Measurements from ENCODE around the gene GMNC.

The GMNC gene

DNA sequence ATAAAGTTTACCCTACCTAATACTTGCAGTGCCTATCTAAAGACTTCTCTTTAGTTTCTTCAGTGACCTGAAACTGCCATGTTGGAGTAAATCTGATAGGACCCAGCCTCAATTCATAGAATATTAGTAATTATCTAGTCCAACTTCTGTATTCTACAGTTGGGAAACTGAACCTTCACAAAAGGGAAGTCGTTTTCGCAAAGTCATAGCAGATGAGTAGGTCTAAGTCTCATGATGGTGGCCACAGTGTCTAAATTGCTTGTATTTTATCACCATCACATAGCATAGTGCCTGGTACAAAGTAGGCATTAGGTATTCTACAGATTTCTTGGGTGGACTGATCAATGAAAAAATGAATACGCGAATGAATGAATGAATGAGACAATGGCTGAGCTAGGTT, 8.4 kb downstream of the GMNC start:
- intact Hi-C loops (cut with DNase I), result no loop called here
- no peak for DNase-seq

- intact Hi-C loops (cut with DNase I), result no loop called here
- no peak for DNase-seq
Observed at GRCh38 chr3:190853464-190853863, 9.0 kb downstream of the GMNC start.

DNA sequence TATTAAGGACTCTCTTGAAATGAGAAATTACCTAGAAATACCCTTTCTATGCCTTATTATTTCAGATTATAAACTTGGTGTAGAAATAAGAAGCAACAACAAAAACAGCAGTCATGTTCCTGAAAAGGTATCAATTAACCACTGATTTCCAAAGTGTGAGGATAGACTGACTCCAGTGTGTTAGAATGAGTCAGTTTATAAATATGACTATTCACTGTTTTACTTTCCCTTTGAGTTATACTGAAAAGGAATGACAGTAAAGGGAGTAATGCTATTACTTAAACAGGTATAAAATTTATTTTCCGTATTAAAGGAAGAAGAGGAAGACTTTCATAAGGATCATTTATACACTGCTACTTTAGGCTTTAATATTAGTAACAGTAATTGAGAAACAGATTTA, 12.9 kb downstream of the GMNC start:
- DNase-seq, result no peak
- intact Hi-C loops (cut with DNase I), result no loop called here

- DNase-seq, result no peak
- intact Hi-C loops (cut with DNase I), result no loop called here
Observed at GRCh38 chr3:190848870-190849269, 13.6 kb downstream of the GMNC start.

GRCh38 chr3:190847436-190847835, 15.1 kb downstream of the GMNC start:
- intact Hi-C loops (cut with DNase I), result no loop called here
- DNase-seq, result no peak

DNA sequence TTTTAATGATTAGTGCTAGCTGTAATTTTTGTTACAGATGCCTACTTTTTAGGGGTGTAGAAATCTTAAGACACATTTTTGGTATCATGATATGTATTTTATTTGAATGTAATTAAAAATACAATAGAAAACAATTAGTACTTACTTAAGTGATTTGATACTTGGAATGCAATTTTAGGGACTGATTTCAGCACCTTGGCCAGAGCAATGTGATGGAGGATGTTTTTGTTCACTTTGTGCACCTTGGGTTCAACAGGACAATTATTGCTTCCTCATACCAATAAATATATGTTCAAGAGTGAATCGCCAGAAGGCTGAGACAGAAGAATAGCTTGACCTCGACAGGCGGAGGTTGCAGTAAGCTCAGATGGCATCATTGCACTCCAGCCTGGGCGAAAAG, 22.3 kb downstream of the GMNC start:
- intact Hi-C loops (cut with DNase I), result no loop called here
- DNase-seq, result no peak

- intact Hi-C loops (cut with DNase I), result no loop called here
- no peak for DNase-seq
Observed at GRCh38 chr3:190831225-190831624, 31.3 kb downstream of the GMNC start.

- intact Hi-C loops (cut with DNase I), result no loop called here
- DNase-seq, result no peak
Observed at GRCh38 chr3:190830031-190830430, 32.5 kb downstream of the GMNC start.

DNA sequence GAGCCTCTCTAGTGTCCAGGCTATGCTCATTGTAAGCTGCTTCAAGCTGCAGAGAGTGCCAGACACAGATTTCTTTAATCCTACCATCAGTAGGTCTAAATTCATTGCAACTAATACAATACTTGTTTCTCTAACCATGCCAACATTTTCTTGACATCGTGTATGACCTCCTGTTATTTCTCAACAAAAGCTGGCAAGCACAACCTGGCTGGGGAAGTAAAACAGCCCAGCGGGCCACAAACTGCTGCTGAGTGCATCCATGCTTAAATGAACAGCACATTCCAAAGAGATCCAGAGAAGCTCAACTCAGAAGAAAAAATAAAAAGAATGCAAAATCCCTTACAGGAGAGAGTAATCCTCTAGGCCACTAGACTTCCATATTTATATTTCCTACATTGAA, 36.5 kb downstream of the GMNC start:
- intact Hi-C loops (cut with DNase I), result no loop called here
- no peak for DNase-seq

GRCh38 chr3:190825386-190826016, 37.0 kb downstream of the GMNC start:
- intact Hi-C loops (cut with DNase I), result no loop called here
- no peak for DNase-seq

DNA sequence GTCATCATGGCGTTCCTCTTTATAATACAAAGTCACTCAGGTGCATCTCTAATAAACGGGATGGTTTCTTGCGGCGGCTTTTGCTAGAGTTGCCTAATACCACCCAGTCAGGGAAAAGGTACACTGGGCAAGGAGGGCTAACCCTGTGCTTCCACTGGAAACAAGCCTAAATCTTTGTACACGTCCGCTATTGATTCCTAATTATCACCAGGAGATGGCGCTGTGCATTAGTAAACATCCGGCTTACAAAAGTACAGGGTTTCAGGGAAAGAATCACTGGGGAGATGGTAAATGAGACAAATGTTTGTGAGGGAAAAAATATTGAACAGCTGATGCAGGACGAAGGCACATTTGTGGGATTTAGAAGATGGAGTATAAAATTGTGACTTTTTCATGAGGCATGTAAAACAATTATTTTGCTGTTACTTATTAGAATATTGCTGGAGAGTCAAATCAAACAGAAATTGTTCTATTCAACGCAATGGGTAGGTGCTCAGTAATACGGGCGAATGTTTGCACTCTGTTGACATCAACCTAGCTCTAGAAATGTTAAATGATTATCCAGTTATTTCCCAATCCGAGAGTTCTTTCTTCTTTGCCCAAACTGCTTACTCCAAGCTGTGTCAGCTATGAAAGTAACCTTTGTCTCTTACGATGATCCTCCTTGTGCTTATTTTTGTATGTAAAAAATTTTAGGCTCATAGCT, 50.6 kb downstream of the GMNC start:
- DNase-seq, result peak in 33 of 42 donors; percentile 11 to 79 (median 44)

GRCh38 chr3:190810957-190811356, 51.5 kb downstream of the GMNC start:
- no peak for DNase-seq
- intact Hi-C loops (cut with DNase I), result no loop called here

More for the DNA sequence above, 50.6 kb downstream of the GMNC start:
- intact Hi-C loops (cut with DNase I), result no loop called here

GRCh38 chr3:190809351-190809750, 53.1 kb downstream of the GMNC start:
- intact Hi-C loops (cut with DNase I), result no loop called here
- no peak for DNase-seq

DNA sequence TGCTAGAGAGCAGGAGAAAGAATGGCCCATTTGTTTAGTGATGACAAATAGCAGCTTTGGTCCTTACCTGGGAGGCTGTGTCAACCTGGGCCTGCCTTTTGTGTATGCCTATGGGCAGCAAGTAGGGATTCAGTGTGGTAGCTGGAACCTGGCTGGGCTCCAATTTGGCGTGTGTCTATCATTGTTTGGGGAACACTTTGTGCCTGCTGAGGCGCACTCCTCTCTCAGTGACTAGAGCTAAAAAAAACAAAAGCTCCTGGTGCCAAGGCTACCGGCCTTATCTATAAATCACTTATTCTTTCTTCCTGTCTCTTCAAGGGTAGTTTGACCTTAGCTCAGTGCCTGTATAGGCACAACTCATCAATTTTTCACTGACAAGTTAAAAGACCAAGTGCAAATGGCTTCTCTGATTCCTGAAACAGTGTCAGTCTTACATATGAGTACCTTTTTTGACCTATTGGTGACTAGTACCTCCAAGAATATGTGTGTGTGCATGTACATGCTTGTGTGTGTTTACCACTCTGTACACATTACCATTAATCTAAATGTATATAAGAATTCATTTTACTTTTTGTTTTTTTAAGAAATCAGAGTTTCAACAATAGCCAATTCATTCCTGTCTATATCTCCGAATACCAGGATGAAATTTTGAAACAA, 54.6 kb downstream of the GMNC start:
- intact Hi-C loops (cut with DNase I), result no loop called here
- DNase-seq, result peak in 32 of 42 donors; percentile 3 to 63 (median 22)

Data from head of caudate nucleus (tissue), 42 donors.